HepG2 (cell line): ENCODE measurements around the gene SRGAP2B. TPM values are rescaled to one million over a fixed set of nuclear protein-coding genes. Genes with fewer than 3 reads are reported as not detected.
"Not testable (repeated sequence)": the region's sequence is repeated elsewhere in the genome, so short reads cannot be mapped to it uniquely, and the experiment has no call there.

Source experiments
- ATAC-seq: fragments of 200-7000 bp; cut with Tn5 transposase; 3 replicates; pipeline ENCODE4 v1.9.1; 2020; ENCODE audit warnings: mild to moderate bottlenecking, moderate library complexity
- BruUV-seq: library from RNA; stranded (reverse); fragments of 400-500 nt; replicated peaks from 2 replicates; lab custom pipeline; 2021; lab: Mats Ljungman, UMichigan
- CTCF ChIA-PET: fragments of 300-600 bp; formaldehyde crosslinking; extraction: SDS; loops from one replicate; lab custom pipeline; 2021; ENCODE audit warnings: low total read pairs, inconsistent platforms, low intra/inter-chr PET ratio; lab: Yijun Ruan, JAX
- POLR2A ChIA-PET: fragments of 350-600 bp; sonication (Branson Sonifier 250); formaldehyde crosslinking; loops from one replicate; lab custom pipeline; 2020; ENCODE audit warnings: antibody characterized with exemption, inconsistent platforms; lab: Yijun Ruan, JAX
- DNase-seq: peaks from one replicate; pipeline ENCODE4 v3.0.0-alpha.2; 2015; ENCODE audit warnings: low spot score
- FAIRE-seq: peaks from 3 replicates; lab custom pipeline; 2011; peaks lifted over from hg19 to GRCh38; lab: Jason Lieb, UNC
- H2AFZ ChIP-seq: one replicate; pipeline ENCODE4 v1.6.1; 2011; ENCODE audit warnings: low read length, inconsistent platforms
- H3K27ac ChIP-seq: fragments of 300-600 bp; 3 replicates; pipeline ENCODE4 v1.8.0; 2011; ENCODE audit warnings: mixed run types, mild to moderate bottlenecking, mixed read lengths, low read length, inconsistent platforms; ENCODE audit not compliant: insufficient read depth; ENCODE audit errors: extremely low read length
- H3K27me3 ChIP-seq, 2 experiments: fragments of 200-600 bp in 1 of 2; 2 replicates in 1 of 2; 3 replicates in 1 of 2; pipeline versions ENCODE4 v1.6.0 to v1.8.0; 2011; ENCODE audit warnings: low read length in 2 of 2, mild to moderate bottlenecking in 2 of 2, moderate library complexity in 2 of 2, inconsistent platforms in 1 of 2; ENCODE audit not compliant: insufficient read depth in 2 of 2, control insufficient read depth in 1 of 2
- H3K36me3 ChIP-seq, 2 experiments: fragments of 200-600 bp in 1 of 2; replicated peaks in 1 of 2; 2 replicates in 1 of 2; 3 replicates in 1 of 2; pipeline versions ENCODE4 v1.5.1 to v1.8.0; 2011; ENCODE audit warnings: low read length in 2 of 2, inconsistent platforms in 1 of 2; ENCODE audit not compliant: insufficient read depth in 2 of 2, control insufficient read depth in 1 of 2
- H3K4me1 ChIP-seq: 2 replicates; pipeline ENCODE4 v1.5.1; 2012; ENCODE audit warnings: low read length, inconsistent platforms; ENCODE audit not compliant: insufficient read depth
- H3K4me2 ChIP-seq: 2 replicates; pipeline ENCODE4 v1.6.0; 2011; ENCODE audit warnings: low read depth, low read length, inconsistent platforms
- H3K4me3 ChIP-seq, 3 experiments: fragments of 200-600 bp in 1 of 3; sonication (generic), shearing (Covaris generic) in 1 of 3; replicated peaks in 1 of 3; 2 replicates each; pipeline ENCODE4 v1.5.1; 2011 to 2016; ENCODE audit warnings: low read length in 3 of 3, inconsistent platforms in 2 of 3, low read depth in 2 of 3, mild to moderate bottlenecking in 2 of 3, control low read depth in 1 of 3, mixed read lengths in 1 of 3; ENCODE audit not compliant: insufficient read depth in 1 of 3
- H3K79me2 ChIP-seq: one replicate; pipeline ENCODE4 v1.6.1; 2011; ENCODE audit warnings: low read length, inconsistent platforms; ENCODE audit not compliant: insufficient read depth
- H3K9ac ChIP-seq: 2 replicates; pipeline ENCODE4 v1.6.0; 2011; ENCODE audit warnings: mild to moderate bottlenecking, low read depth, low read length, inconsistent platforms; ENCODE audit not compliant: insufficient read depth
- H3K9me3 ChIP-seq: 2 replicates; pipeline ENCODE4 v1.5.1; 2012; ENCODE audit warnings: mild to moderate bottlenecking, low read length
- H4K20me1 ChIP-seq: 2 replicates; pipeline ENCODE4 v1.6.0; 2011; ENCODE audit warnings: inconsistent platforms, mild to moderate bottlenecking, low read length, moderate library complexity; ENCODE audit not compliant: insufficient read depth
- WGBS: methylation state at CpG from one replicate; pipeline ENCODE4 v1.1.6; 2017; ENCODE audit warnings: low lambda C conversion rate; 5-methylcytosine and 5-hydroxymethylcytosine counted together
- in situ Hi-C: cut with HindIII; loops from 2 replicates; pipeline ENCODE4 v1.10.0; 2017; ENCODE audit warnings: low pct_unique_long_range_greater_than_20kb; ENCODE audit not compliant: extremely low pct_ligation_motif_present
- intact Hi-C: fragments of 100-400 bp; cut with micrococcal nuclease; formaldehyde crosslinking; loops from one replicate; pipeline ENCODE4 v1.10.0; 2022; ENCODE audit not compliant: unreplicated experiment
- polyA plus RNA-seq, 8 experiments: library from polyadenylated mRNA; depleted of rRNA in 3 of 8; stranded (reverse) in 7 of 8; unstranded in 1 of 8; fragments of >200 nt; fragmentation: Illumina TruSeq in 4 of 8; extraction: Trizol in 4 of 8; gene quantifications; 2 replicates each; pipeline versions ENCODE4 v1.2.1 to v1.2.3, GENCODE V29; 2011 to 2016; ENCODE audit warnings: low read depth in 4 of 8, missing spikeins in 1 of 8, mixed read lengths in 1 of 8; ENCODE audit not compliant: insufficient read depth in 1 of 8
- total RNA-seq, 5 experiments: library from RNA; depleted of rRNA; stranded (reverse); fragments of >200 nt; fragmentation: Illumina TruSeq; extraction: Trizol; gene quantifications; 2 replicates each; pipeline ENCODE4 v1.2.3, GENCODE V29; 2016; ENCODE audit warnings: low read depth in 1 of 5

Gene SRGAP2B
- total and polyA plus RNA-seq, 2 of the 13 experiments (the other 11 are each of a cell fraction or from before 2014, with no cell fraction given), result 9.2 to 16.1 TPM

GRCh38 chr1:144985550-144986170 lies 109.5 kb downstream of the SRGAP2B start:
- DNase-seq, H3K27ac ChIP-seq, H3K4me1 ChIP-seq, H3K4me2 ChIP-seq, H3K36me3 ChIP-seq, ATAC-seq, H4K20me1 ChIP-seq, H3K4me3 ChIP-seq, H3K79me2 ChIP-seq, in situ Hi-C loops, H3K9me3 ChIP-seq, H3K27me3 ChIP-seq, intact Hi-C loops, BruUV-seq, CTCF ChIA-PET, H2AFZ ChIP-seq, POLR2A ChIA-PET, FAIRE-seq, H3K9ac ChIP-seq: not testable (repeated sequence)
- WGBS, result 100% methylated on average over 2 of the region's 7 CpGs

GRCh38 chr1:144982802-144983525 lies 112.2 kb downstream of the SRGAP2B start:
- H3K4me3 ChIP-seq, H3K9ac ChIP-seq, CTCF ChIA-PET, H3K4me1 ChIP-seq, H3K27ac ChIP-seq, H3K79me2 ChIP-seq, H3K36me3 ChIP-seq, ATAC-seq, in situ Hi-C loops, H3K27me3 ChIP-seq, H3K4me2 ChIP-seq, H3K9me3 ChIP-seq, intact Hi-C loops, DNase-seq, H2AFZ ChIP-seq, H4K20me1 ChIP-seq, POLR2A ChIA-PET, FAIRE-seq, BruUV-seq: not testable (repeated sequence)
- WGBS, result no CpG with 5 or more reads among the region's 6 CpGs

GRCh38 chr1:144981157-144981556 lies 114.0 kb downstream of the SRGAP2B start:
- intact Hi-C loops, FAIRE-seq, H2AFZ ChIP-seq, ATAC-seq, H3K27ac ChIP-seq, BruUV-seq, H3K27me3 ChIP-seq, POLR2A ChIA-PET, H3K36me3 ChIP-seq, CTCF ChIA-PET, H3K4me3 ChIP-seq, H3K79me2 ChIP-seq, in situ Hi-C loops, H3K4me2 ChIP-seq, H3K9me3 ChIP-seq, H3K4me1 ChIP-seq, H3K9ac ChIP-seq, DNase-seq, H4K20me1 ChIP-seq: not testable (repeated sequence)
- 100% methylated on average over 1 of the region's 4 CpGs for WGBS

GRCh38 chr1:144979960-144980595 lies 115.0 kb downstream of the SRGAP2B start:
- H3K9ac ChIP-seq, POLR2A ChIA-PET, H3K4me3 ChIP-seq, H3K27me3 ChIP-seq, H3K4me1 ChIP-seq, DNase-seq, ATAC-seq, H3K9me3 ChIP-seq, H2AFZ ChIP-seq, CTCF ChIA-PET, in situ Hi-C loops, H3K36me3 ChIP-seq, H4K20me1 ChIP-seq, H3K4me2 ChIP-seq, intact Hi-C loops, H3K27ac ChIP-seq, FAIRE-seq, H3K79me2 ChIP-seq: not testable (repeated sequence)
- 98% methylated on average over 2 of the region's 5 CpGs for WGBS
- BruUV-seq, result TSS peak; percentile 37
